AG08395 (cell line): ENCODE measurements around the gene PLXNA4.

Experiments
- DNase-seq: peaks from one replicate; pipeline ENCODE4 v3.0.0; 2012; ENCODE audit warnings: mixed read lengths, low spot score

The PLXNA4 gene

DNA sequence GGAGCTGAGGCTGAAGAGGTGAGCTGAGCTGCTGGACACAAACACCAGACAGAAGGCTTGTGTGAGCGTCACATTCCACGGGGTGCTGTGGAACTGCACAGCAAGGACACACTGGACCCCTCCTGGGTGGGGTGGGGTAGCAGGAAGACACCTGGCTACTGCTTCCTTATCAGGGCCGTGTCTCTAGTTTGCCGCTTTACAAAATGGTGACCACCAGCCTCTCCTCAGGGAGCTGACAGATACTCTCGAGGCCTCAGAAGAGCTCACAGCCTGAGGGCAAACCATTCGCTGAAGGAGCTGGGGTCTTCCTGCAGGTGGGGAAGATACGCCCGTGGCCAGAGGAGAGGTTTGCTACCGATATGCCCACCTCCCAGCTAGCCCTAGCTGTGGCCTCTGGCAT lies 461.9 kb downstream of the PLXNA4 start:
- no peak for DNase-seq

DNA sequence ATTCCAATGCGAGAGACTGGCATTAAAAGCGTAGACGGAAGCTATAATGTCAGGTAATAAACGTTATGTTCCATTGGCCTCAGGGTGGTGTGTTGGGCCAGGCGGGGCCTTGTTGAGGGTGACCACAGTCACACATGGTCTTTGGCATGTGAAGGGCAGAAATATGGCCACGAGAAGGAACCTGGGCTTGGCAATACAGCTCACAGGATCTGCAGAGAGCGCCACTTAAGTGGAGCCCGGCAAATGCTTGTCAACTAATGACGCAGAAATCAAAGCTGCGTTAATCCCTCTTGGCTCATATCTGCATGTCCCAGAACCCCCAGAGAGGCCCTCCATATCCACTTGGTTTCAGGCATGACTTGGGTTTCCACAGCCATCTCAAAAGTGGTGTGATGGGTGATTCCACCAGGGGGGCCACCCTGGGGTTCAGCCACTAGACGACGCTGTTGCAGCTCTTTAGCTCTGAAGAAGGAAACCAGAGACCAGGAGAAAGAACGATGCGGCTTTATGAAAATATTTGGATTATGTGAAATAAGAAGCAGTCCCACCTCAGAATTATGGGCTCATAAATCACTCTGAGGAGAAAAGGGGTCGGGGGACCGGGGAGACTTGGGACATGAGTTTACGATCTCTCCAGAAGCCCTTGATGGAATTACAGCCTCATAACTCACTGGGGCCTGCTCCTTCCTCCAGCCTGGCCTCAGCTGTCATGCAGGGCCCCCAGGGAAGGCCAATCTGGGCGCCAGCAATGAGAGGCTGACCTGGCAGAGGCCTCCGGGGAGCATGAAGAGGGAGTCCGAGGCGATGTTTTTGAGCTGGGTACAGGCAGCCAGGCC lies 462.5 kb downstream of the PLXNA4 start:
- no peak for DNase-seq

DNA sequence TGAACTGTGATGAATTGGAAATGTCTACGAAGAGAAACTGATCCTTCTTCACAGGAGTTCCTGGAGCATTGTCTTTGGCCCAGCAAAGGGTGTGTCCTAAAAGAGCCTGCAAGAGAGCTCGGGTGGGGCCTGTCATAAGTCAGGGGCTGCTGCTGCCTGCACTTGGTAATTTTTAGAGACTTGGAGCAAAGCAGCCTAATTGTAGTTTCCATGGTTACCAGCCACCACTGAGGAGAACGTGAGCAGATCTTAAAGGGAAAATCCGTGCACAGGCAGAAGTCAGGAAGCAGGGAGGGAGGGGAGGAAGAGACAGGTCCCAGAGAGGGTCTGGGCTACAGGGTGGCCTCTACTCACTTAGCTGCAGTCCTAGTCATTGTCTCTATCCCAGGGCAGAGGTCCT lies 463.6 kb downstream of the PLXNA4 start:
- DNase-seq, result no peak

DNA sequence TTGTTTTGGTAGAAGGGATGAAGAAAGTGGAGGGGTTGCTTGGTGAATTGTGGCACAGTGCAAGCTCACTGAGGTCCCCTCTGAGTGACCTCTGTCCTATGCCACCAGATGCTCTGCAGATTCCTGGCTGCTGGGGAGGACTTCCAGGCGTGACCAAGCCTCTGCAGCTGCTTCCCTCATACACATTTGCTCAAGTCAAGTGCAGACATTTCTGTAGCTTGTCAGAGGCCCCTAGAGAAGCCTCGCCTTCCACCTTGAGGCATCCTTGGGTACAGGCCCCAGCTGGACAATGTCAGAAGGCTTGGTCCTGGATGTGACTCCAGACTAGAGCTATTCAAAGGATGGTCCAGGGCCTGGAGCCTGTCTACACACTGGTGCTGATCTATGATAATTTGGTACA lies 464.2 kb downstream of the PLXNA4 start:
- DNase-seq, result no peak

DNA sequence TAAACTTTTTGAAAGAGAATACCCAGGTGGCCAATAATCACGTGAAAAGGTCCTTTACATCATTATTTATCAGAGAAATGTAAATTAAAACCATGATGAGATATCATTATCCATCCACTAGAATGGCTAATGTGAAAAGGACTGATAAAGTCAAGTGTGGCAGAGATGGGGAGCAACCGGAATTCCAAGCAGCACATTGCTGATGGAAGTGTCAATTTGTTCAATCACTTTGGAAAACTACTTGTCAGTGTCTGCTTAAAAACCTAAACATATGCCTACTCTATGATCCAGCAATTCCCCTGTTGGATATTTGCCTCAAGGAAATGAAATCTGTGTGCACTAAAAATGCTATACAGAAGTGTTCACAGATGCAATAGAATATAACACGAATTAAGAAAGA lies 465.6 kb downstream of the PLXNA4 start:
- no peak for DNase-seq

DNA sequence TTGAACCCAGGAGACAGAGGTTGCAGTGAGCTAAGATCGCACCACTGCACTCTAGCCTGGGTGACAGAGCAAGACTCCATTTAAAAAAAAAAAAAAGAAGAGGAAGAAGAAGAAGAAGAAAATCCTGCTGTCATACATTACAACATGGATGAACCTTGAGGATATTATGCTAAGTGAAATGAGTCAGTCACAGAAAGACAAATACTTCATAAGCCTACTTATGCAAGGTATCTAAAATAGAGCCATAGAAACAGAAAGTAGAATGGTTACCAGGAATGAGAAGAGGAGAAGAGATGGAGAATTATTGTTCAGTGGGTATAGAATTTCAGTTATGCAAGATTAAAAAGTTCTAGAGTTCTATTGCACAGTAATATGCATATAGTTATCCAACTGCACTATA lies 466.5 kb downstream of the PLXNA4 start:
- no peak for DNase-seq

DNA sequence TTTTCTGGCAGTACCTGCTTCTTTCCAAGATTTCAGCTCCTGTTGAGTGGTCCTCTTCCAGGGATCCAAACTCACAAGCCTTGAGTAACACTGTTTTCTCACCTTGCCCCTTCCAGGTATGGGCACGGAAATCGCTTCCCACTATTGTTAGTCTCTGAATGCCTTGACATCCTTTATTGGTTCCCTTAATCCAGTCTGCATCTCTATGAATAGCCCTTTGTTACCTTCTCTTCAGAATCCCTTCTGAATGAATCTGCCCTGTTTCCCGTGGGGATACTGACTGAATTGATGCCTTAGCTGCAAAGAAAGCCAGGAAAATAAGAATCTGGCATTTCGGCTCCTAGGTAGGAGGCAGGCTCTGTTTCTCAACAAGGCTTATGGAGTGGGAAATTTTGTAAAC lies 467.7 kb downstream of the PLXNA4 start:
- no peak for DNase-seq

- DNase-seq, result no peak
Measured at GRCh38 chr7:132106491-132106890, 469.8 kb downstream of the PLXNA4 start.

GRCh38 chr7:132105096-132105495 lies 471.2 kb downstream of the PLXNA4 start:
- no peak for DNase-seq

DNA sequence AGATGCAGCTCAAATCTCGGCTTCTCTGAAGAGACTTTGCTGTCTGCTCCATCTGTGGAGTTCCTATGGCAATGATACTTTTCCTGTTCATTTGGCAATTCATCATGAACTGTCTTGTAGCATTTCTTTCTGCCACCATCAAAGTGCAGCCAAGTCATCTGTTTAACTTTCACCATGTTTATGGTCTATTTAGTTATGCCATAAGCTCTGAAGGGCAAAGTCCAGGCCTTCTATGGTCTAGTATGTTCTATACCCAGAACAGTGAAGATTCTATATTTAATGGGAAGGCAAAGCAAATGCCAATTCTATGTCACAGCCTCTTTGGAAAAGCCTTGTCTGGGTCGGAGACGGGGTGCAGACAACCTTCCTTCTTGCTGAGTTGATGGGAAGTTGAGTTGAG lies 472.6 kb downstream of the PLXNA4 start:
- no peak for DNase-seq

DNA sequence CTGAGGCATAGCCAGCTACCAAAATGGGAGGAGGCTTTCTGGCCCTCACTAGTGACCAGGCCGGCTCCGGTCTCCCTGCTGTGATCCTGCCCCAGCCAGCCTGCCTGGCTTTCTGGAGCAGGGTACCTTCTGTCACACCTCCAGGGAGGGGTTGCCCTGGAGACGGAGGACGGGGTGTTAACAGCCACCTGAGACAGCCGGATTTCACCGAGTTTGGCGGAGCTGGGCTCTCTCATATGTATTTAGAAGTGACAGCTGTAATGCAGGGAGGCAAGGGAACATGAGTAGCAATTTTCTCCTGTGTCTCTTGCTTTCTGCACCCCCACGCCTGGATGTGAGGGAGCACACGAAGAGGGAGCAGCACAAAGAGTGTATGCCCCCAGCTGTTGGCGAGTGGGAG lies 473.3 kb downstream of the PLXNA4 start:
- no peak for DNase-seq

DNA sequence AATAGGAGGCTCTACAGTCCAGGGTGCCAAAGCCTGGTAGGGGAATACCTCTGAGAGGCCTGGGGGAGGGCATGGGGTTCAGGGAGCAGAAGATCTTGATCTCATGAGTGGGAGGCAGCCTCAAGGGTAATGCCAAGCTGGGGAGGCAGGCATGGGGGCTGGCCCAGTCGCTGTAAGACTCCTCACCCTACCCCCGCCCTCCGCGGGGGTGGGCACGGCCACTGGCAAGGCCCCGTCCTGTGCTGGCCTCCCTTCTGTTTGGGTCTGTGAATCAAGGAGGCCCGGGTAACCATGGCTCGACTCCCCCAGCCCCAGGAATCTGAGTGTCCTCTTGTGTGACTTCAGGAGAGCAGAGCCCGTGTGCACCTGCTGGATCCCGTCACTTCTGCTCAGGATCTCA lies 473.9 kb downstream of the PLXNA4 start:
- DNase-seq, result no peak

- no peak for DNase-seq
Measured at GRCh38 chr7:132100981-132101380, 475.3 kb downstream of the PLXNA4 start.

GRCh38 chr7:132100483-132100882 lies 475.8 kb downstream of the PLXNA4 start:
- no peak for DNase-seq

DNA sequence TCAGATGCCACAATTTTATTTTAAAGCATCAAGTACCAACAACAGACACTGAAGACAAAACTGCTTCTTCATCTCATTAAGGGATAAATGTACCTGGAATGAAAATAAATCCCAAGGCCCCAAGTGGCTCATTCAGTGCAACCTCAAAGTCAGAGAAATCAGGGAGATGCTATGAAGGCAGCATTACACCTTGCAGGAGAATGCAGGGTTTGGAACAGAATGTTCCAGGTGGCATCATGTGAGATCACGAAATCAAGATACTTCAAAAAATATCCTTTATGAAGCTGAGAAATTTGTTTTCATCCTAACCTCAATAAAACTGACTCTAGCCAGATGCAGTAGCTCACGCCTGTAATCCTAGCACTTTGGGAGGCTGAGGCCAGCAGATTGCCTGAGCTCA lies 477.1 kb downstream of the PLXNA4 start:
- no peak for DNase-seq

- DNase-seq, result no peak
Measured at GRCh38 chr7:132098327-132098726, 477.9 kb downstream of the PLXNA4 start.

- DNase-seq, result no peak
Measured at GRCh38 chr7:132097550-132098134, 478.6 kb downstream of the PLXNA4 start.

- DNase-seq, result no peak
Measured at GRCh38 chr7:132095111-132095765, 481.0 kb downstream of the PLXNA4 start.

GRCh38 chr7:132092106-132092505 lies 484.2 kb downstream of the PLXNA4 start:
- DNase-seq, result no peak

DNA sequence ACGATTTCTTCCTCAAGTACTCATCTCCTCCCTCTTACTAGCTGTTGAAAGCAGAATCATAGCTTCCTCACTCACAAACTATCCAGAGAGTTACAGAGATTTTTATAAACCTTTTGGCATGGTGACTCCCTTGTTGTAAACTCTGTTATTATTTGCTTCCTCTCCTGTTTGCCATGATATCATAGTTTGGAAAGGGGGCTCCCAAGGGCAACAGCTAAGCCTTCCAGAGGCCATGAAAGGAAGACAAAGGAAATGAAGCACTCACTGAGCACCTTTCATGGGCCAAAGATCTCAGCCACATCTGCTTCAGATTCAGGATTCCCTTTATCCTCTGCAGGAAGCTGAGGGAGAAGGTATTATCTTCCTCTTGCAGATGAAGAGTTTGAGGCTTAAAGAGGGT lies 484.6 kb downstream of the PLXNA4 start:
- DNase-seq, result no peak

DNA sequence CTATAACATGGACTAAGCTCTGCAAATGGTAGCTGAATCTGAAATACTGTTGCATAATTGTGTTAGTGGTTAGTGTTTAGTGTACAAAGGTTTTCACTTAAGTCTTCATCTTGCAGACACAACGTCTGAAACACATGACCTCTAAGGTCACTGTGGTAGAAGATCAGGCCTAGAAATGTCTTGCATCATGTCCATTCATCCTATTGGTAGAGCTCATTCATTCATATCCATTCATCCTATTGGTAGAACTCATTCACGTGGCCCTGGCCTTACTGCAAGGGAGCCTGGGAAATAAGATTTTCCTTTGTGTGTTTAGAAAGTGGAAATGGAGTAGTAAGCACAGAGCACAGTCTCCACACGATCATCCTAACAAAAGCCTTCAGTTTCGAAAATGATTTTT lies 485.8 kb downstream of the PLXNA4 start:
- DNase-seq, result no peak

GRCh38 chr7:132089356-132089755 lies 486.9 kb downstream of the PLXNA4 start:
- DNase-seq, result no peak

DNA sequence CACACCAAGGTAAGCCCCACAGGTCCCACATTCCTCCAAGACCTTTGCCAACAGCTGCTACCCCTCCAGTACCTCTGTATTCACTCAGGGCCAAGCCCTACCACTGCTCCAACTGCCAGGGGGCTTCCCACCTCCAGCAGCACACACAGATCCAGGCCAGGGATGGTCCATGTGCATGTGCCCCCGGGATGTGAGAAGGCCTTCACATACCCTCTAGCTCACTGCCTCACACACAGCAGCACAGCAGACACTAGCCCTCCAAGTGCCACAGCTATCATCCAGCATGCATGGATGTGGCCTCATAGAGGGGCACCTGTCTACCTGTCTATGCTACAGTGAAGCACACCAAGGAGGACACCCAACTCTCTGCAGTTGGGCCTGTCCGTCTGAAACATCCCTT lies 488.8 kb downstream of the PLXNA4 start:
- DNase-seq, result no peak
